D721Med (cell line): ENCODE measurements around the gene LRR1.

Source experiments
- DNase-seq: peaks from one replicate; pipeline ENCODE4 v3.0.0; 2011; ENCODE audit warnings: low spot score; ENCODE audit not compliant: insufficient read length
- FAIRE-seq: peaks from 2 replicates; lab custom pipeline; 2011; peaks lifted over from hg19 to GRCh38; lab: Jason Lieb, UNC
- TF ChIP-seq, protein P1 (sequence below): IDR thresholded peaks from 2 replicates; pipeline ENCODE4 v1.5.1; 2012; ENCODE audit warnings: mild to moderate bottlenecking, control low read depth; ENCODE audit not compliant: insufficient read depth; ENCODE audit errors: missing control alignments

Gene LRR1

DNA sequence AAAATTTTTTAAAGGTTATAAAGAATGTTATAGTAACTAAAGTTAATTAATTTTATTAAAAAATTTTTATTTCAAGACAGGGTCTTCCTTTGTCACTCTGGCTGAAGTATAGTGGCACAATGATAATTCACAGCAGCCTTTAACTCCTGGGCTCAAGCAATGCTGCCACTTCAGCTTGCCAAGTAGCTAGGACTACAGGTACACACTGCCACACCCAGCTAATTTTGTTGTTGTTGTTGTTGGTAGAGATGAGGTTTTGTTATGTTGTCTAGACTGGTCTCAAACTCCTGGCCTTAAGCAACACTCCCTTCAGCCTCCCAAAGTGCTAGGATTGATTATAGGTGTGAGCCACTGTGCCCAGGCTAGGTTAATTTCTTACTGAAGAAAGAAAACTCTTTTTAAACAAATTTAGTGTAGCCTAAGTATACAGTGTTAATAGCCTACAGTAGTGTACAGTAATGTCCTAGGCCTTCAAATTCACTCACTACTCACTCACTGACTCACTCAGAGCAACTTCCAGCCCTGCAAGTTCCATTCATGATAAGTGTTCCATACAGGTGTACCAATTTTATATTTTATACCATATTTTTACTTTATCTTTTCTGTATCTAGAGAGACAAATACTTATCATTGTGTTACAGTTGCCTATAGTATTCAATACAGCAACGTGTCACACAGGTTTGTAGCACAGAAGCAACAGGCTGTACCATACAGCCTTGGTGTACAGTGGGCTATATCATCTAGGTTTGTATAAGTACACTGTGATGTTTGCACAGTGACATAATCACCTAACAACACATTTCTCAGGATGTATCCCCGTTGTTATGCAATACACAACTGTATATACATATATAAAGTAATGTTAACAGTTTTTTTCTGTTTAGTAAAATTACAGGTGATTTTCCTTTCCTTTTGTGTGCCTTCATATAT is 61.1 kb downstream of the LRR1 start:
- no peak for FAIRE-seq
- DNase-seq: no peak
- TF ChIP-seq, protein P1, sequence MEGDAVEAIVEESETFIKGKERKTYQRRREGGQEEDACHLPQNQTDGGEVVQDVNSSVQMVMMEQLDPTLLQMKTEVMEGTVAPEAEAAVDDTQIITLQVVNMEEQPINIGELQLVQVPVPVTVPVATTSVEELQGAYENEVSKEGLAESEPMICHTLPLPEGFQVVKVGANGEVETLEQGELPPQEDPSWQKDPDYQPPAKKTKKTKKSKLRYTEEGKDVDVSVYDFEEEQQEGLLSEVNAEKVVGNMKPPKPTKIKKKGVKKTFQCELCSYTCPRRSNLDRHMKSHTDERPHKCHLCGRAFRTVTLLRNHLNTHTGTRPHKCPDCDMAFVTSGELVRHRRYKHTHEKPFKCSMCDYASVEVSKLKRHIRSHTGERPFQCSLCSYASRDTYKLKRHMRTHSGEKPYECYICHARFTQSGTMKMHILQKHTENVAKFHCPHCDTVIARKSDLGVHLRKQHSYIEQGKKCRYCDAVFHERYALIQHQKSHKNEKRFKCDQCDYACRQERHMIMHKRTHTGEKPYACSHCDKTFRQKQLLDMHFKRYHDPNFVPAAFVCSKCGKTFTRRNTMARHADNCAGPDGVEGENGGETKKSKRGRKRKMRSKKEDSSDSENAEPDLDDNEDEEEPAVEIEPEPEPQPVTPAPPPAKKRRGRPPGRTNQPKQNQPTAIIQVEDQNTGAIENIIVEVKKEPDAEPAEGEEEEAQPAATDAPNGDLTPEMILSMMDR: no peak
